Measurements from ENCODE around the gene SLC5A7.

- TF ChIP-seq CTCF (IDR thresholded peaks at IDR 0.05) (no peak), POLR2AphosphoS5 (IDR thresholded peaks at IDR 0.05; ENCODE audit: insufficient read depth in 1 of 2, low read depth in 1 of 2) (no peak)
Observed at GRCh38 chr2:107984707-107985106, 1.6 kb upstream of the SLC5A7 start.
